NCI-H446 treated with DMSO at 0.1 percent for 48 hours (cell line): Measurements from ENCODE around the gene TDRD12.
"Not testable (repeated sequence)": the region's sequence is repeated elsewhere in the genome, so short reads cannot be mapped to it uniquely, and the experiment has no call there.

Source experiments
- DNase-seq: peaks from one replicate; lab custom pipeline; 2025; lab: John Stamatoyannopoulos, UW

The TDRD12 gene

DNA sequence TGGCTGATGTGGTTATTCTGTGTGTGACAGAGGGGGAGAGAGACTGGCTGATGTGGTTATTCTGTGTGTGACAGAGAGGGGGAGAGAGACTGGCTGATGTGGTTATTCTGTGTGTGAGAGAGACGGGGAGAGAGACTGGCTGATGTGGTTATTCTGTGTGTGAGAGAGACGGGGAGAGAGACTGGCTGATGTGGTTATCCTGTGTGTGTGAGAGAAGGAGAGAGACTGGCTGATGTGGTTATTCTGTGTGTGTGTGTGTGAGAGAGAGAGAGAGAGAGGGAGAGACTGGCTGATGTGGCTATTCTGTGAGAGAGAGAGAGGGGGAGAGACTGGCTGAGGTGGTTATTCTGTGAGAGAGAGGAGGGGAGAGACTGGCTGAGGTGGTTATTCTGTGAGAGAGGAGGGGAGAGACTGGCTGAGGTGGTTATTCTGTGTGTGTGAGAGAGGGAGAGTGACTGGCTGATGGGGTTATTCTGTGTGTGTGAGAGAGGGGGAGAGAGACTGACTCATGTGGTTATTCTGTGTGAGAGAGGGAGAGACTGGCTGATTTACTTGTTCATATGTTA lies 27.1 kb downstream of the TDRD12 start:
- DNase-seq: not testable (repeated sequence)

DNA sequence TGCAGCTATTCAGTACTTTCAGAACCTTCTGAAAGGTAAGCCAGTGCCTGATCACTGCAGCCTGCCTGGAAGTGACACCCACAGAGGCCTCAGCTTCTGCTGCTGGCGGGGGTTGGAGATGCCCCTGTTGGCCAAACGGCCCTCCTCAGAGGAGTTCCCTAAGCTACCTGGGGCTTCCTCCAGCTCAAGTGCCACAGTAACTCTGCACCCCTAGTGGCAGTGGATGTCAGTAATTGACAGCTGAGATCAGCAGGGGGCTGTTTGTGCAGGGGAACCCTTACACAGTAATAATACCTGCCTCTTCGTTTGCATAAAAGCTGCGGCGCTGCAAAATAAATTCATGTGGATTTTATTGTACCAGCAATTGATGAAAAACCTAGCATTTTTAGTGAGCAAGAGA lies 28.9 kb downstream of the TDRD12 start:
- DNase-seq: no peak

DNA sequence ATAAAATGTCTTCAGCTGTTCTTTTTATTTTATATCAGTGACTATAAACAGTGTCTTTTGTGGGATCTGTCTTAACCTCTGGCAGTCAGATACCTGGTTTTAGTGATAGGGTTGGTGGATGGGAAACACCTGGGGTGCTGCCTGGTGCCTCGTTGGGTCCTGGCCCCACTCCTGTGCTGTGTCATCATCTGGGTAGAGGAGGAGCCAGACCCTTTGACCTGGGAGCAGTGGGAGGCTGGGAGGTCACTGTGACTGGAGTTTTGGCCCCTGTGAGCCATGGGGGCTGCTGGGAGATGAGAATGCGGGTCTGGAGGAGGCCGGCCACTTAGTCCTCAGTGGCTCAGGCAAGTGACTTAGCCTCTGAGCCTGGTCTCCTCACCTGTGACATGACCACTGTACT lies 29.4 kb downstream of the TDRD12 start:
- DNase-seq: no peak

DNA sequence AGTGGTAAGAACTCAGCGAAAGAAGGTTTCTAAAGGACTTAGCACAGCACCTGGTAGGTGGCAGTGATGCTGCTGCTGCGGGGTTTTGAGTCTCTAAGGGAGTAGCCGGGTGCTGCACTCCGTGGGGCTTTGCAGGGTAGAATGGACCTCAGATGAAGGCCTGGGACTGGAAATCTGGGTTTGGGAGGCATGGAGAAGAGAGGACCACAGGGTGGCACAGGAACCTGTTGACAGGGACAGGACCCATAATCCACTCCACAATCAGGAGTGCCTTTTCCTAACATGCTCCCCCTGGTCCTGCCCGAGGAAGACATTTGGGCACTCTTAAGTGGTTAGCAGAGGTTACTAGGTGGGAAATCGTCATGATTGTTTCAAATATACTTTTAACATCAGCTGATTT lies 29.8 kb downstream of the TDRD12 start:
- DNase-seq: no peak

DNA sequence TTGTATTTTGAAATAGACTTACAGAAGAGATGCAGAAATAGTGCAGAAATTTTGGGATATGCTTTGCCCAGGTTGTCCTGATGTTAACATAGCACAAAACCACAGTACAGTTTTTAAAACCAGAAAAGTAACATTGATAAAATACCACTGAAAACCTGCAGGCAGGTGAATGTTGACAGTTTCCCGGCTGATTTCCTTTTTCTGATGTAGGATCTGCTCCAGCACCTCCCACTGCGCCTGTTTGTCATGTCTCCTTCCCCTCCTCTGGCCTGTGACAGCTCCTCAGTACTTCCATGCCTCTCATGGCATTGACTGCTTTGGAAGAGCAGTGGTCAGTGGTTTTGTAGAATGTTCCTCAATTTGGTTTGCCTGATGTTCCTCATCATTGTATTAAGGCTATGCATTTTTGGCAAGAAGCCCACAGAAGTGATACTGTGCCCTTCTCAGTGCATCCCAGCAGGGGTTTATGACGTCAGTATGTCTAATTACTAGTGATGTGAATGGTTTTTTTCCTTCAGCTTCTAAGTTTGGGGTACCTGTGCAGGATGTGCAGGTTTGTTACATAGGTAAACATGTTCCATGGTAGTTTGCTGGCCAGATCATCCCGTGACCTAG lies 31.0 kb downstream of the TDRD12 start:
- DNase-seq: no peak

DNA sequence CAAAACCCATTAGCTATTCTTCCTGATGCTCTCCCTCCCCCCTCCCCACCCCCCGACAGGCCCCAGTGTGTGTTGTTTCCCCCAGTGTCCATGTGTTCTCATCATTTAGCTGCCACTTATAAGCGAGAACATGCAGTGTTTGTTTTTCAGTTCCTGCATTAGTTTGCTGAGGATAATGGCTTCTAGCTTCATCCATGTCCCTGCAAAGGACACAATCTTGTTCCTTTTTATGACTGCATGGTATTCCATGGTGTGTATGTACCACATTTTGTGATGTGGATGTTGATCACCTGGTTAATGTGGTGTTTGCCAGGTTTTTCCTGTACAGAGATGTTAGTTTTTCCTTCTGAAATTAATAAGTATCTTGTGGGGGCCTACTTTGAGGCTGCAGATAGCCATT lies 31.5 kb downstream of the TDRD12 start:
- DNase-seq: no peak

DNA sequence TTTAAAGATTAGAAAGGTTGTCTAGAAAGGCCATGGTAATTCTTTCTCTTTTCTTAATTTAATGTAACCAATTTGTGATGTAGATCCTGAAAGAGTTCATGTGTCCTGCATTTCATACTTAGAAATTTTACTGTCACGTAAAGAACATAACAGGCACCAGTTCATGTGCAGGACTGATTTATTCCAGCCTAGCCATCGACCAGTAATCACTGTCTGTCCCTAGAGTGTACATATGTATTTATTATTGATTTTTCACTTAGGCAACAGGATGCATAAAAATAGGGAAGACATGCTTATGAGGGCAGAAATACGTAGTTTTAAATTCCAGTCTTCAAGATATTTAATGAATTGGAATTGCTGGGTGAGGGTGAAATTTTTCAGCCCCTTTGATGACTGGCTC lies 37.6 kb downstream of the TDRD12 start:
- no peak for DNase-seq

DNA sequence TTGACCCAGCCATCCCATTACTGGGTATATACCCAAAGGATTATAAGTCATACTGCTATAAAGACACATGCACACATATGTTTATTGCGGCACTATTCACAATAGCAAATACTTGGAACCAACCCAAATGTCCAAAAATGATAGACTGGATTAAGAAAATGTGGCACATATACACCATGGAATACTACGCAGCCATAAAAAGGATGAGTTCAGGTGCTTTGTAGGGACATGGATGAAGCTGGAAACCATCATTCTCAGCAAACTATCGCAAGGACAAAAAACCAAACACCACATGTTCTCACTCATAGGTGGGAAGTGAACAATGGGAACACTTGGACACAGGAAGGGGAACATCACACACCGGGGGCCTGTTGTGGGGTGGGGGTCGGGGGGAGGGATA lies 45.8 kb downstream of the TDRD12 start:
- not testable (repeated sequence) for DNase-seq

DNA sequence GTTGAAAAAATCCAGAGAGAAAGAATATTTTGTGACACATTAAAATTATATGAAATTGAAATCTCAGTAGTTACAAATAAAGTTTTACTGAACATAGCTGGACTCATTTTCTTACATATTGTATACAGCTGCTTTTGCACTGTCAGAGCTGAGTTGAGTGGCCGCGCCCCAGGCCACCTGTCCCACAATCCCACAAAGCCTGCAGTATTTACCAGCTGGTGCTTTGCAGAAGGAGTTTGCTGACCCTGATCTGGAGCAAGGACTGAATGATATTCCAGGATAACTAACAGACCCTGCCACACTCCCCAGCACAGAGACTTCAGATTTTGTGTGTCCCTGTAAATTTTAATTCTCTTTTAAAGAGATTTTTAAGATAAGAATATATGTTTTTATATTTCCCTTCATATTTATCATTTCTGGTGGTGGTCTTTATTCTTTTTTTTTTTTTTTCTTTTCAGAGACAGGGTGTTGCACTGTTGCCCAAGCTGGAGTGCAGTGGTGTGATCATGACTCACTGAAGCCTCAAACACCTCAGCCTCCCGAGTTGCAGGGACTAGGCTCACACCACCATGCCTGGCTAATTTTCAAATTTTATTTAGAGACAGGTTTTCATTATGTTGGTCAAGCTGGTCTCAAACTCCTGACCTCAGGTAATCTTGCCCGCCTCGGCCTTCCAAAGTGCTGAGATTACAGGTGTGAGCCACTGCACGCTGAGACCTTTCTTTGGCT lies 48.5 kb downstream of the TDRD12 start:
- no peak for DNase-seq

DNA sequence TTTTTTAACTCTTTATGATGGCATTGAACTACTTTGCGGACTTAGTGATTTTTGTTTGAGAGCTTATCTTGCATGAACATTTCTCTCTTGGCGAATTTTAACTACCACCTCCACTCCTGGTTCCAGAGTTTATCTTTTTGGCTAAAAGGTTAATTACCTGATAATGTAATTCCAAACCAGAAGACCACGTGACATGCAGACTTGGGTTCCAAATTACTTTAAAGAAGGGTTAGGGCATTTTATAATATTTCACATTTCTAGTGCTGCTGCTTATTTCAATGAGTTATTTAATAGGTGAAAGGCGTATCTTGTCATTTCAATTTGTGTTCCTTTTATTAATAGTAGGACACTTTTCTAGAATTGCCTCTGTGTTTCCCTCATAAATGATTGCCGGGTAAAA lies 52.0 kb downstream of the TDRD12 start:
- no peak for DNase-seq

DNA sequence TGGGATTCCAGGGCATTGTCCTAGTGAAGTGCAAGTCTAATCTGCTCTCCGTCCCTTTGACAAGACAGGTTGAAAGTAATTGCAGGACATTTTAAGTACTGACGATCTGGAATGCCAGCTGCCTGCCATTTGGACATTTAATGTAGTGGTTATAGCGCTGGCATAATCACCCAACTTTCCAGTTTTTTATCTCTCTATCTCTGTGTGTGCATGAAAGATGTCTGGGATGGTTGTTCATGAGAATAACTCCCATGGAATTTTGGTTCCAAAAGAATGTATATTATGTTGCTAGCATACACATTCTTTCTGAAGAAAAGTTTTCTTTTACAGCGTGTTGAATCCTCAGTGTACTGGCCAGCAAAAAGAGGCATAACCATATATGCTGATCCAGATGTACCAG lies 53.6 kb downstream of the TDRD12 start:
- DNase-seq: no peak

DNA sequence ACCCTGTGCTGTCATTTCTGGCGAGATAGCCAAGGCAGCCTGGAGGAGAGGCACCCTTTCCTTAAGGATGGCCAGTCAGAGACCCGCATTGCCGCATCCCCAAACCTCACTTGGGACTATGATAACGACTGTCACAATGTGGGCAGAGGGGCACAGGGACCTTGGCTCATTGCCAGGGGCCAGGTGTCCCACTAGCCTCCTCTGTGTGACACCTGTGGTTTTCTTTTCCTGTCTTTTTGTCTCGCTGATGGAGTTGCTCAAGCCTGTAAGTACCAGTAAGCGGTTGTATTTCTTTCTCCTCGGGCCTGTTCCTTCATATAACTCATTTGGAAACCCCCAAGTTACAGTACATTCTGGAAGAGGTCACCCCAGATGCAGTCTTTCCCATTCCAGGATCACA lies 59.5 kb downstream of the TDRD12 start:
- no peak for DNase-seq

DNA sequence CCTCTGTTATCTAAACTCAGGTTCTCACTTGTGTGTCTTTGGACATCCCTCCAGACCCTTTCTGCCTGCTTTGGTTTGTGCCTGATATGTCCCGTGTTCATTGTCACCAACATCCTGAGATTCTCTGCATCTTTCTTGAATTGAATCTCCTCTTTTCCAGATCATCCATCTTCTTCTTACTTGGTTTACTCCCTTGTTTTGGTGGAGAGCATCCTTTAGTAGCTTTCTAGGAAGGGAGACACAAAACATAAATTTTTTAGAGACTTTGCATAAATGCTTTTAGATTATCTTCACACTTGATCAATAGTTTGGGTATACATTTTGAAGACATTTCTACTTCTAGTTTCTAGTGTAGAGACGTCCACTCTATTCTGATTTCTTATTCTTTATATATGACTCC lies 61.7 kb downstream of the TDRD12 start:
- DNase-seq: no peak

DNA sequence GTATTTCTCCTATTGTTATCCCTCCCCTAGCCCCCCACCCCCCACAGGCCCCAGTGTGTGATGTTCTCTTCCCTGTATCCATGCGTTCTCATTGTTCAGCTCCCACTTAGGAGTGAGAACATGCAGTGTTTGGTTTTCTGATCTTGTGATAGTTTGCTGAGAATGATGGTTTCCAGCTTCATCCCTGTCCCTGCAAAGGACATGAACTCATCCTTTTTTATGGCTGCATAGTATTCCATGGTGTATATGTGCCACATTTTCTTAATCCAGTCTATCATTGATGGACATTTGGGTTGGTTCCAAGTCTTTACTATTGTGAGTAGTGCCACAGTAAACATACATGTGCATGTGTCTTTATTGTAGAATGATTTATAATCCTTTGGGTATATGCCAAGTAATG lies 62.5 kb downstream of the TDRD12 start:
- not testable (repeated sequence) for DNase-seq

DNA sequence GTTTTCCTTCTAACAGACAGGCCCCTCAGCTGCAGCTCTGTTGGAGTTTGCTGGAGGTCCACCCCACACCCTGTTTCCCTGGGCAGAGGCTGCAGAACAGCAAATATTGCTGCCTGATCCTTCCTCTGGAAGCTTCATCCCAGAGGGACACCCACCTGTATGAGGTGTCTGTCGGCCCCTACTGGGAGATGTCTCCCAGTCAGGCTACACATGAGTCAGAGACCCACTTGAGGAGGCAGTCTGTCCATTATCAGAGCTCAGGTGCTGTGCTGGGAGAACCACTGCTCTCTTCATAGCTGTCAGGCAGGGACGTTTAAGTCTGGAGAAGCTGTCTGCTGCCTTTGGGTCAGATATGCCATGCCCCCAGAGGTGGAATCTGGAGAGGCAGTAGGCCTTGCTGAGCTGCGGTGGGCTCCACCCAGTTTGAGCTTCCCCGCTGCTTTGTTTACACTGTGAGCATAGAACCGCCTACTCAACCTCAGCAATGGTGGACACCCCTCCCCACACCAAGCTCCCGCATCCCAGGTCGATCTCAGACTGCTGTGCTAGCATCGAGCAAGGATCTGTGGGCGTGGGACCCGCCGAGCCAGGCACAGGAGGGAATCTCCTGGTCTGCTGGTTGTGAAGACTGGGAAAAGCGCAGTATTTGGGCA lies 67.7 kb downstream of the TDRD12 start:
- not testable (repeated sequence) for DNase-seq

DNA sequence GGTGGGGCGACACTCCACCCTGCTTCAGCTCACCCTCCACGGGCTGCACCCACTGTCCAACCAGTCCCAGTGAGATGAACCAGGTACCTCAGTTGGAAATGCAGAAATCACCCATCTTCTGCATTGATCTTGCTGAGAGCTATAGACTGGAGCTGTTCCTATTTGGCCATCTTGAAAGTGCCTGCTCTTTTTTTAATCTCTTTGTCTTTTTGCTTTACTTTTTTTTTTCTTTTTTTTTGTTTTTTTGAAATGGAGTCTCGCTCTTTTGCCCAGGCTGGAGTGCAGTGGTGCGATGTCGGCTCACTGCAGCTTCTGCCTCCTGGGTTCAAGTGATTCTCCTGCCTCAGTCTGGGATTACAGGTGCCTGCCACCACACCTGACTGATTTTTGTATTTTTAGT lies 68.3 kb downstream of the TDRD12 start:
- not testable (repeated sequence) for DNase-seq

DNA sequence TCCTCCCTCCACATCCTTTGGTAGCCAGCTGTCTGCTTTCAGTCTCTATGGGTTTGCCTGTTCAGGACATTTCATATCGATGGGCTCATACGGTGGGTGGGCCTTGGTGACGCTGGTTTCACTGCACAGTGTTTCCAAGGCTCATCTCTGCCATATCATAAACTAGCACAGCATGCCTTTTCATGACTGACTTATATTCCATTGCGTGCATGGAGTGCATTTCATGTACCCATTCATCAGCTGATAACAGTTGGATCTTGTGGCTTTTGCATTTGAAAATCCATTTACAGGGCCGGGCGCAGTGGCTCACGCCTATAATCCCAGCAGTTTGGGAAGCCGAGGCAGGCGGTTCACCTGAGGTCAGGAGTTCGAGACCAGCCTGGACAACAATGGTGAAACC lies 69.9 kb downstream of the TDRD12 start:
- no peak for DNase-seq

DNA sequence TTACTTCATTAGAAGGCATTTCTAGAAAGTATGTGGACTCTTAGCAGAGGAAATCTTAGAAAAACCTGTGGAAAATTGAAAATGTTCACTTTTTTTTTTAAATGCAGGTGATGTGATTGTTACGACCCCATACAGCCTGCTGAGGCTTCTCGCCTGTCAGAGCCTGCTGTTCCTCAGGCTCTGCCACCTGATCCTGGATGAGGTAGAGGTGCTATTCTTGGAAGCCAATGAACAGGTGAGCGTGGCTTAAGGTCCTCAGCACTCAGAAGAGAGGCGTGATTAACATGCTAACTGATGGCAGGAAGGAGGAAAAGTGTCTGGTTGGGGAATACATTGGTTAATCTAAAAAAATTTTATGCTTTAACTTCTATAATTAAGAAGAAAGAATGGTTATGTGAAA lies 78.6 kb downstream of the TDRD12 start:
- DNase-seq: no peak

DNA sequence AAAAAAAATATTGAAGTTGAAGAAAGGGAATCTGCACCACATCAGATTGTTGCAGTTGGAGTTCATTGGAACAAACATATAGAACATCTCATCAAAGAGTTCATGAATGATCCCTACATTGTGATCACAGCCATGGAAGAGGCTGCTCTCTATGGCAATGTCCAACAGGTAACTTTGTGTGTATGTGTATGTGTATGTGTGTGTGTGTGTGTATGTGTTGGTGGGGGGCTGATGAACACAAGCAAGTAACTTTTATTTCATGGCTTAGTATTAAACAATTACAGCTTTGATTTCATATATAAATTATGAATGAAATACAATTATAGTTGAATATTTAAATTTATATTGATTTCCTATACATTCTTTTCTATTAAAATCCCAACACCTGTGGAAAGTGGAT lies 80.6 kb downstream of the TDRD12 start:
- DNase-seq: no peak

DNA sequence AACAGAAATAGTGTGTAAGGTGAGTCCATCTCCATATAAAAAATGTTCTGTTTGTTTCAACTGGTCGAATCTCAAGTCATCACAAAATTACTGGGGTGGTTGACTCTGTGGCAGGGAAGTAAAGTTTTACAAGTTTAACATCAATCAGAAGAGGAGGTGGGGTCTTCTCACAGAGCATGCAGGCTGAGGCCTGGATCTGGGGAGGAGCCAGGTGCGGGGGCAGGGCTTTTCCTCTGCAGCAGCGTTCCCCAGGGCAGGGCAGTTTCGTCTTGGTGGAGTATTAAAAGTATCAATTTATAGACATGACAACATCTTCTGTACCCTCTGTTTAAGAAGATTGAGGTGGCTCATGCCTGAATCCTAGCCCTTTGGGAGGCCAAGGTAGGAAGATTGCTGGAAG lies 81.2 kb downstream of the TDRD12 start:
- DNase-seq: no peak

DNA sequence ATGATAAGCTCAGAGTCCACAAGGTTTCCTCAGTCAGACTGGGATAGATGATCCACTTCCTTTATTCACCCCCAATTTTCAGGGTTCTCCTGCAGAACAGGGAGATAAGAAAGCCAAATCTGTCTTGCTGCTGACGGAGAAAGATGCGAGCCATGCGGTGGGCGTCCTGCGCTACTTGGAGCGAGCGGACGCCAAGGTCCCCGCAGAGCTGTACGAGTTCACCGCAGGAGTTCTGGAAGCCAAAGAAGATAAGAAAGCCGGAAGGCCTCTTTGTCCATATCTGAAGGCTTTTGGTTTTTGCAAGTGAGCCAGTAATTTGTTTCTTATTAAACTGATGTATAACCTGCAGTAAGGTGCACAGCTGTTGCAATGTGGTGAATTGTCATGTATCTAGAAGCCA lies 83.3 kb downstream of the TDRD12 start:
- no peak for DNase-seq

DNA sequence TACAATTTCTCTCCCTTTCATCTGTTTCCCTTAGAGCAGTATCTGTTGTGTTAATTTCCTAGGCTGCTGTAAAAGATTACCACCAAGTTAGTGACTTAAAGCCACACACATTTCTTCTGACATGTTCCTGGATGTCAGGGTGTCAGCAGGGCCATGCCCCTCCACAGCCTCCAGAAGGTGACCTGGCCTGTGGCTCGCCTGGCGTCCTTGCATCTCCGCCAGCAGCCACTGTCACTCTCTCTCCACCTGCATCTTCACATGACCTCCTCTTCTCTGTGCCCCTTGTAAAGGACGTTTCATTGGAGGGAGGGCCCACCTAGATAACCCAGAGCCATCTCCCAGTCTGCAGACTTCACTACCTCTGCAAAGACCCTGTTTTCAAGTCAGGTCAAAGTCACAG lies 88.7 kb downstream of the TDRD12 start:
- DNase-seq: no peak

DNA sequence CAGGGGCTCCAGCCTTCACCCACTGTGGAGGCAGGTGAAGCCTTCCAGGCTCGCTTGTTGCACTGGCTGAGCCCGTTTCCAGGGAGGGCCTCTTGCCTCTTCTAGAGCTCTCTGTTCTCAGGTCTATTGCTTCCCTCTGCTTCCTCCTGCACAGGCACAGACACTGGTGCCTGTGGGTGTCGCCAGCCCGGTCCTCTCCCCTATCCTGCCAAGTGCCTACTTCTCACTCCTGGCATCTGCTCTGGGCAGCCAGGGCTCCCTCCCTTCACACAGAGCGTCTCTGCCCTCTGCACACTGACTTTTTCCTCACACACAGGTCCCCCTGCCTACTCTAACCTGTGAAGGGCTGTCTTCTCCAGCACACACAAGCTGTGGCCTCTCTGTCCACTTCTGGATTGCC lies 89.7 kb downstream of the TDRD12 start:
- no peak for DNase-seq
